H1 (cell line): ENCODE results near the gene TK2. TPM values are rescaled to one million over a fixed set of nuclear protein-coding genes. Genes with fewer than 3 reads are reported as not detected.

Experiments used
- CTCF ChIA-PET: fragments of 300-600 bp; sonication (Branson Sonifier 250); formaldehyde crosslinking; loops from one replicate; lab custom pipeline; 2021; ENCODE audit not compliant: partially characterized antibody; lab: Charles Lee
- POLR2A ChIA-PET: fragments of 300-600 bp; sonication (Branson Sonifier 250); formaldehyde crosslinking; loops from one replicate; lab custom pipeline; 2021; ENCODE audit warnings: inconsistent platforms; ENCODE audit not compliant: partially characterized antibody; lab: Charles Lee
- DNase-seq, 2 experiments: peaks; one replicate each; pipeline versions ENCODE4 v3.0.0 to v3.0.0-alpha.2; 2010 to 2022; ENCODE audit warnings: low spot score in 2 of 2, low read depth in 1 of 2, mixed read lengths in 1 of 2
- FAIRE-seq: peaks from 2 replicates; lab custom pipeline; 2011; peaks lifted over from hg19 to GRCh38; lab: Jason Lieb, UNC
- H2AFZ ChIP-seq: 2 replicates; pipeline ENCODE4 v1.8.1; 2012; ENCODE audit warnings: low read length, inconsistent platforms
- H2AK5ac ChIP-seq: 2 replicates; pipeline ENCODE4 v1.6.1; 2013; ENCODE audit warnings: low read depth, low read length
- H2BK120ac ChIP-seq: replicated peaks from 2 replicates; pipeline ENCODE3; 2013; ENCODE audit warnings: low read depth, low read length, inconsistent platforms
- H2BK12ac ChIP-seq: 2 replicates; pipeline ENCODE4 v1.6.1; 2013; ENCODE audit warnings: low read depth, low read length
- H2BK15ac ChIP-seq: 2 replicates; pipeline ENCODE4 v1.6.1; 2013; ENCODE audit warnings: low read length
- H2BK20ac ChIP-seq: 2 replicates; pipeline ENCODE4 v1.6.1; 2013; ENCODE audit warnings: low read length
- H2BK5ac ChIP-seq: 2 replicates; pipeline ENCODE4 v1.6.1; 2013; ENCODE audit warnings: low read depth, low read length
- H3K14ac ChIP-seq: 2 replicates; pipeline ENCODE4 v1.6.1; 2013; ENCODE audit warnings: inconsistent platforms; ENCODE audit not compliant: insufficient read length
- H3K18ac ChIP-seq: 2 replicates; pipeline ENCODE4 v1.6.1; 2013; ENCODE audit warnings: low read length; ENCODE audit errors: extremely low read depth
- H3K23ac ChIP-seq: 2 replicates; pipeline ENCODE4 v1.6.1; 2013; ENCODE audit warnings: inconsistent platforms; ENCODE audit not compliant: insufficient read length
- H3K23me2 ChIP-seq: 2 replicates; pipeline ENCODE4 v1.6.1; 2013; ENCODE audit warnings: low read depth, low read length
- H3K27ac ChIP-seq: 2 replicates; pipeline ENCODE4 v1.6.1; 2011; ENCODE audit warnings: low read depth, low read length, inconsistent platforms
- H3K27me3 ChIP-seq, 4 experiments: replicated peaks in 1 of 4; 1 replicate in 1 of 4; 2 replicates in 3 of 4; pipeline versions ENCODE4 v1.6.1 to v1.8.1; 2011 to 2013; ENCODE audit warnings: low read length in 3 of 4, mild to moderate bottlenecking in 3 of 4, inconsistent platforms in 2 of 4, mixed read lengths in 2 of 4, moderate library complexity in 1 of 4; ENCODE audit not compliant: control insufficient read depth in 3 of 4, insufficient read depth in 3 of 4; ENCODE audit errors: extremely low read depth in 1 of 4
- H3K36me3 ChIP-seq, 4 experiments: 2 replicates each; pipeline versions ENCODE4 v1.6.1 to v1.8.1; 2011 to 2013; ENCODE audit warnings: mild to moderate bottlenecking in 4 of 4, low read length in 3 of 4, moderate library complexity in 2 of 4, control low read depth in 1 of 4, inconsistent platforms in 1 of 4; ENCODE audit not compliant: insufficient read depth in 4 of 4, control insufficient read depth in 2 of 4
- H3K4ac ChIP-seq: replicated peaks from 2 replicates; pipeline ENCODE3; 2013; ENCODE audit warnings: low read length, low read depth, mixed read lengths, inconsistent platforms; ENCODE audit not compliant: insufficient read length
- H3K4me1 ChIP-seq, 4 experiments: replicated peaks in 1 of 4; 1 replicate in 1 of 4; 2 replicates in 3 of 4; pipeline versions ENCODE4 v1.6.1 to v1.8.1; 2011 to 2013; ENCODE audit warnings: low read length in 3 of 4, inconsistent platforms in 2 of 4, mixed read lengths in 1 of 4; ENCODE audit not compliant: insufficient read depth in 4 of 4, control insufficient read depth in 3 of 4
- H3K4me2 ChIP-seq, 2 experiments: 2 replicates each; pipeline versions ENCODE4 v1.6.1 to v1.8.1; 2011 to 2013; ENCODE audit warnings: low read depth in 2 of 2, low read length in 2 of 2, control low read depth in 1 of 2, inconsistent platforms in 1 of 2, mild to moderate bottlenecking in 1 of 2; ENCODE audit not compliant: insufficient read depth in 1 of 2
- H3K4me3 ChIP-seq, 4 experiments: fragments of 200-600, 300-600 bp in 1 of 4; sonication (generic), shearing (Covaris generic), sonication (Bioruptor Twin) in 1 of 4; 2 replicates each; pipeline versions ENCODE4 v1.5.1 to v1.8.1; 2011 to 2016; ENCODE audit warnings: low read length in 4 of 4, low read depth in 3 of 4, control low read depth in 2 of 4, inconsistent platforms in 2 of 4, mild to moderate bottlenecking in 2 of 4, mixed read lengths in 1 of 4, moderate library complexity in 1 of 4; ENCODE audit not compliant: insufficient read depth in 2 of 4; ENCODE audit errors: extremely low read depth in 1 of 4
- H3K56ac ChIP-seq: replicated peaks from 2 replicates; pipeline ENCODE3; 2013; ENCODE audit warnings: low read depth, mild to moderate bottlenecking, mixed read lengths, low read length, inconsistent platforms; ENCODE audit not compliant: insufficient read length
- H3K79me1 ChIP-seq: 2 replicates; pipeline ENCODE4 v1.6.1; 2013; ENCODE audit warnings: low read depth, low read length, control low read depth
- H3K79me2 ChIP-seq, 2 experiments: 2 replicates each; pipeline versions ENCODE4 v1.6.1 to v1.8.1; 2012 to 2013; ENCODE audit warnings: low read length in 2 of 2, mild to moderate bottlenecking in 2 of 2, inconsistent platforms in 1 of 2; ENCODE audit not compliant: insufficient read depth in 2 of 2, control insufficient read depth in 1 of 2
- H3K9ac ChIP-seq, 4 experiments: replicated peaks in 1 of 4; 1 replicate in 1 of 4; 2 replicates in 3 of 4; pipeline versions ENCODE4 v1.6.1 to v1.8.1; 2011 to 2013; ENCODE audit warnings: low read depth in 3 of 4, low read length in 3 of 4, control low read depth in 2 of 4, mild to moderate bottlenecking in 2 of 4, moderate library complexity in 2 of 4, inconsistent platforms in 1 of 4; ENCODE audit errors: extremely low read depth in 1 of 4
- H3K9me3 ChIP-seq, 2 experiments: 2 replicates each; pipeline versions ENCODE4 v1.6.1 to v1.8.1; 2012 to 2013; ENCODE audit warnings: mild to moderate bottlenecking in 2 of 2, moderate library complexity in 2 of 2, control low read depth in 1 of 2, inconsistent platforms in 1 of 2, low read depth in 1 of 2, low read length in 1 of 2, mixed read lengths in 1 of 2; ENCODE audit not compliant: insufficient read depth in 2 of 2
- H4K20me1 ChIP-seq, 2 experiments: replicated peaks in 1 of 2; 2 replicates each; pipeline versions ENCODE3 to v1.8.1; 2011 to 2013; ENCODE audit warnings: inconsistent platforms in 2 of 2, low read length in 2 of 2, mild to moderate bottlenecking in 1 of 2; ENCODE audit not compliant: insufficient read depth in 2 of 2, control insufficient read depth in 1 of 2
- H4K5ac ChIP-seq: 2 replicates; pipeline ENCODE4 v1.6.1; 2013; ENCODE audit warnings: low read length, low read depth, mixed read lengths, inconsistent platforms; ENCODE audit not compliant: insufficient read length
- H4K8ac ChIP-seq: 2 replicates; pipeline ENCODE4 v1.8.0; 2013; ENCODE audit warnings: mild to moderate bottlenecking, moderate library complexity, low read length, inconsistent platforms; ENCODE audit not compliant: insufficient read depth; ENCODE audit errors: extremely low read depth
- H4K91ac ChIP-seq: replicated peaks from 2 replicates; pipeline ENCODE3; 2013; ENCODE audit warnings: low read length, mixed read lengths, inconsistent platforms; ENCODE audit not compliant: insufficient read length
- ATF3 ChIP-seq: IDR thresholded peaks from 2 replicates; pipeline ENCODE4 v1.6.1; 2011; ENCODE audit warnings: low read depth, mild to moderate bottlenecking, low read length; ENCODE audit not compliant: insufficient read depth
- CTCF ChIP-seq, 3 experiments: IDR thresholded peaks; 1 replicate in 2 of 3; 2 replicates in 1 of 3; pipeline versions ENCODE4 v1.5.1 to v1.6.1; 2011; ENCODE audit warnings: low read length in 3 of 3, mild to moderate bottlenecking in 3 of 3, inconsistent platforms in 2 of 3, low read depth in 1 of 3, moderate library complexity in 1 of 3; ENCODE audit not compliant: insufficient read depth in 1 of 3; ENCODE audit errors: control extremely low read depth in 1 of 3
- E2F6 ChIP-seq: IDR thresholded peaks from 2 replicates; pipeline ENCODE4 v1.6.1; 2012; ENCODE audit warnings: inconsistent platforms
- EGR1 ChIP-seq: IDR thresholded peaks from 2 replicates; pipeline ENCODE4 v1.6.1; 2011; ENCODE audit warnings: low read depth, low read length, borderline replicate concordance
- KDM1A ChIP-seq: fragments of 200-600, 300-600 bp; sonication (generic); IDR thresholded peaks from 2 replicates; pipeline ENCODE4 v1.7.1; 2016; ENCODE audit warnings: mild to moderate bottlenecking, low read length, borderline replicate concordance
- NANOG ChIP-seq: IDR thresholded peaks from 2 replicates; pipeline ENCODE4 v1.6.1; 2011; ENCODE audit warnings: low read length, low read depth, mild to moderate bottlenecking, inconsistent platforms; ENCODE audit not compliant: insufficient read depth, poor library complexity, severe bottlenecking
- PHF8 ChIP-seq: fragments of 200-600 bp; sonication (generic); conservative IDR thresholded peaks from 2 replicates; pipeline ENCODE4 v1.7.1; 2012; ENCODE audit warnings: low read depth, mild to moderate bottlenecking, inconsistent platforms, low read length, moderate library complexity
- SP1 ChIP-seq: IDR thresholded peaks from 2 replicates; pipeline ENCODE4 v1.6.1; 2011; ENCODE audit warnings: low read depth, low read length
- SUZ12 ChIP-seq: fragments of 200-600 bp; sonication (generic); IDR thresholded peaks from 2 replicates; pipeline ENCODE4 v1.6.1; 2012; ENCODE audit warnings: mild to moderate bottlenecking, inconsistent platforms, low read length, moderate library complexity, mixed read lengths
- TAF1 ChIP-seq: IDR thresholded peaks from 2 replicates; pipeline ENCODE4 v1.6.1; 2011; ENCODE audit warnings: mild to moderate bottlenecking, low read depth, low read length
- WGBS, 2 experiments: shearing (Covaris generic) in 1 of 2; methylation state at CpG; one replicate each; pipeline versions ENCODE4 v1.1.6 to v1.1.7; 2013 to 2015; ENCODE audit warnings: low lambda C conversion rate in 2 of 2, mixed read lengths in 2 of 2, inconsistent platforms in 1 of 2, low coverage in 1 of 2, missing lambda C conversion rate in 1 of 2; ENCODE audit not compliant: insufficient replicate concordance in 2 of 2, insufficient coverage in 1 of 2, insufficient read length in 1 of 2; ENCODE audit errors: extremely low coverage in 1 of 2, missing lambda C conversion rate in 1 of 2; 5-methylcytosine and 5-hydroxymethylcytosine counted together
- polyA plus RNA-seq, 7 experiments: library from polyadenylated mRNA; depleted of rRNA in 3 of 7; stranded (reverse) in 5 of 7; unstranded in 2 of 7; fragments of >200 nt in 5 of 7; fragments of 200-250 nt in 2 of 7; gene quantifications; 1 replicate in 5 of 7; 2 replicates in 1 of 7; 4 replicates in 1 of 7; pipeline versions ENCODE4 v1.2.1 to v1.2.3, GENCODE V29; 2011 to 2013; ENCODE audit warnings: missing spikeins in 2 of 7, mixed read lengths in 2 of 7
- total RNA-seq: library from RNA; stranded (reverse); fragmentation: NEBNext Ultra II Directional; extraction: Animal tissue kit (Norgen Biotek cat#: 25700); gene quantifications from 2 replicates; pipeline ENCODE4 v1.2.1, GENCODE V29; 2021

TK2 gene
- total and polyA plus RNA-seq, 2 of the 8 experiments (the other 6 are each of a cell fraction or from before 2014, with no cell fraction given): 2.7 to 3.6 TPM

- Histone ChIP-seq H2BK12ac (peak overlapping the region; percentile 85; the same call in 1 of the 2 replicates), H3K9ac (no peak overlapping the region), H3K79me1 (no peaks in the 10 kb centered on the region), H2AFZ (no peak overlapping the region), H4K20me1 (no peaks in the 10 kb centered on the region), H2AK5ac (no peak overlapping the region), H2BK5ac (no peak overlapping the region), H4K8ac (no peak overlapping the region), H4K5ac (no peak overlapping the region), H3K9me3 (peaks cover 0 to 3% of the 10 kb centered on the region in 2 experiments; a peak in 1 of 4 replicates), H2BK120ac (no peak overlapping the region), H3K4ac (no peak overlapping the region), H2BK15ac (no peak overlapping the region), H3K4me1 (peaks cover 0 to 4% (median 2%) of the 10 kb centered on the region in 4 experiments; a peak in 3 of 7 replicates), H3K4me2 (no peak overlapping the region), H3K23ac (no peak overlapping the region), H3K23me2 (no peaks in the 10 kb centered on the region; the same call in 1 of the 2 replicates), H3K79me2 (no peaks in the 10 kb centered on the region), H3K14ac (no peak overlapping the region), H3K56ac (no peak overlapping the region), H3K18ac (no peak overlapping the region), H3K27ac (no peak overlapping the region; the same call in 1 of the 2 replicates), H3K27me3 (no peaks in the 10 kb centered on the region), H3K36me3 (no peaks in the 10 kb centered on the region; a peak in 1 of 8 replicates), H2BK20ac (no peak overlapping the region), H4K91ac (no peak overlapping the region), H3K4me3 (no peak overlapping the region)
- POLR2A ChIA-PET: no interaction called here
- CTCF ChIA-PET: interaction anchor here (0.6 to 15.3 kb wide), 10 partner anchors 8 to 158 kb away, joined by 3 to 226 read pairs (median 5); no protein-coding TSS in a partner anchor
- no peak for FAIRE-seq
- 89% methylated on average over 6 of the region's 6 CpGs; no CpG with 5 or more reads in 1 of the 2 experiments for WGBS, 2 experiments
- DNase-seq: no peak
- TF ChIP-seq ATF3 (no peak), NANOG (no peak), PHF8 (no peak), E2F6 (no peak), SP1 (no peak), EGR1 (no peak), KDM1A (no peak), CTCF (IDR thresholded peaks at IDR 0.05; ENCODE audit: control extremely low read depth in 1 of 3, insufficient read depth in 1 of 3, low read depth in 1 of 3, low read length in 3 of 3) (no peak), SUZ12 (no peak), TAF1 (no peak)
Observed at GRCh38 chr16:66485376-66485775, 64.5 kb downstream of the TK2 start.
